DMS53 (cell line): Measurements from ENCODE around the gene GRAMD1C.
"Not testable (repeated sequence)": the region's sequence is repeated elsewhere in the genome, so short reads cannot be mapped to it uniquely, and the experiment has no call there.

Experiments used
- DNase-seq: peaks from one replicate; lab custom pipeline; 2025; lab: John Stamatoyannopoulos, UW

Gene GRAMD1C

GRCh38 chr3:113838631-113839209, at the start of gene GRAMD1C:
Gene GRAMD1C (plus strand): TSS chr3:113838788. CDS start chr3:113838910, 122 bp downstream.
- DNase-seq: peak; percentile 95

GRCh38 chr3:113791381-113791780, 47.2 kb upstream of the GRAMD1C start:
- DNase-seq: no peak

GRCh38 chr3:113794526-113794925, 44.1 kb upstream of the GRAMD1C start:
- DNase-seq: no peak

- DNase-seq: no peak
Observed at GRCh38 chr3:113795693-113796092, 42.9 kb upstream of the GRAMD1C start.

GRCh38 chr3:113802795-113803455, 35.7 kb upstream of the GRAMD1C start:
- DNase-seq: no peak

GRCh38 chr3:113804661-113805060, 33.9 kb upstream of the GRAMD1C start:
- no peak for DNase-seq

GRCh38 chr3:113805249-113805648, 33.3 kb upstream of the GRAMD1C start:
- DNase-seq: no peak

- DNase-seq: no peak
Observed at GRCh38 chr3:113812854-113813253, 25.7 kb upstream of the GRAMD1C start.

GRCh38 chr3:113819866-113820265, 18.7 kb upstream of the GRAMD1C start:
- no peak for DNase-seq

GRCh38 chr3:113825090-113825489, 13.5 kb upstream of the GRAMD1C start:
- DNase-seq: peak; percentile 43

GRCh38 chr3:113828600-113828999, 10.0 kb upstream of the GRAMD1C start:
- DNase-seq: no peak

- DNase-seq: peak; percentile 25
Observed at GRCh38 chr3:113829576-113830354, 8.8 kb upstream of the GRAMD1C start.

- no peak for DNase-seq
Observed at GRCh38 chr3:113831103-113831355, 7.6 kb upstream of the GRAMD1C start.

- DNase-seq: no peak
Observed at GRCh38 chr3:113832477-113833164, 6.0 kb upstream of the GRAMD1C start.

GRCh38 chr3:113834983-113835382, 3.6 kb upstream of the GRAMD1C start:
- peak; percentile 29 for DNase-seq

- peak; percentile 12 for DNase-seq
Observed at GRCh38 chr3:113839551-113839950, 963 bp downstream of the GRAMD1C start.

- DNase-seq: peak; percentile 80
Observed at GRCh38 chr3:113844622-113845222, 6.1 kb downstream of the GRAMD1C start.

- DNase-seq: no peak
Observed at GRCh38 chr3:113847247-113847646, 8.7 kb downstream of the GRAMD1C start.

- DNase-seq: no peak
Observed at GRCh38 chr3:113847664-113848461, 9.3 kb downstream of the GRAMD1C start.

- not testable (repeated sequence) for DNase-seq
Observed at GRCh38 chr3:113849071-113849470, 10.5 kb downstream of the GRAMD1C start.

GRCh38 chr3:113849841-113850240, 11.3 kb downstream of the GRAMD1C start:
- DNase-seq: not testable (repeated sequence)
